Activated CD8-positive, alpha-beta T cell treated with anti-CD3 and anti-CD28 coated beads, Interleukin-2, amount 10 ng/mL, durations not matched to agents 7 days and 5 days (primary cell): ENCODE measurements around the gene SKAP2. TPM values are rescaled to one million over a fixed set of nuclear protein-coding genes. Genes with fewer than 3 reads are reported as not detected.

Experiments
- ATAC-seq: fragments of 150-1000 bp; cut with Tn5 transposase; one replicate; pipeline ENCODE4 v1.10.0; 2021; ENCODE audit warnings: moderate library complexity
- CTCF ChIA-PET: fragments of 350-600 bp; sonication (Branson Sonifier 250); formaldehyde crosslinking; loops from one replicate; lab custom pipeline; 2021; ENCODE audit warnings: antibody characterized with exemption; lab: Charles Lee
- POLR2A ChIA-PET: fragments of 350-600 bp; sonication (Branson Sonifier 250); formaldehyde crosslinking; loops from one replicate; lab custom pipeline; 2021; ENCODE audit warnings: antibody characterized with exemption; lab: Charles Lee
- DNase-seq: peaks from one replicate; pipeline ENCODE4 v3.0.0-alpha.2; 2020
- H3K27ac Mint-ChIP-seq: one replicate; pipeline ENCODE4 v1.8.0; 2021; ENCODE audit warnings: mild to moderate bottlenecking, mixed read lengths
- H3K27me3 Mint-ChIP-seq: one replicate; pipeline ENCODE4 v1.8.0; 2021; ENCODE audit warnings: low read depth, mixed read lengths
- H3K36me3 Mint-ChIP-seq: one replicate; pipeline ENCODE4 v1.8.0; 2021; ENCODE audit warnings: low read depth, mixed read lengths
- H3K4me1 Mint-ChIP-seq: one replicate; pipeline ENCODE4 v1.8.0; 2021; ENCODE audit warnings: low read depth, mixed read lengths
- H3K4me3 Mint-ChIP-seq: one replicate; pipeline ENCODE4 v1.8.0; 2021; ENCODE audit warnings: mild to moderate bottlenecking, mixed read lengths
- H3K9me3 Mint-ChIP-seq: one replicate; pipeline ENCODE4 v1.8.0; 2022; ENCODE audit warnings: mixed read lengths; ENCODE audit not compliant: insufficient read depth
- total RNA-seq, 2 experiments: library from RNA; stranded (reverse); gene quantifications; one replicate each; pipeline ENCODE4 v1.2.3, GENCODE V29; 2021

Gene SKAP2
- total RNA-seq, 2 experiments from 2014 or later, result 9.7 to 12.5 TPM

- DNase-seq, result no peak
- Mint-ChIP-seq H3K4me3 (no peak overlapping the region), H3K9me3 (no peaks in the 10 kb centered on the region), H3K4me1 (no peaks in the 10 kb centered on the region), H3K27me3 (peaks cover 28% of the 10 kb centered on the region), H3K36me3 (no peaks in the 10 kb centered on the region), H3K27ac (no peak overlapping the region)
- ATAC-seq, result no peak
- CTCF ChIA-PET, result no interaction called here
- POLR2A ChIA-PET, result no interaction called here
Observed at GRCh38 chr7:26657686-26658388, 206.6 kb downstream of the SKAP2 start.

- CTCF ChIA-PET, result interaction anchor here (0.7 kb wide), 1 partner anchor 288 kb away, joined by 3 read pairs; no protein-coding TSS in a partner anchor
- Mint-ChIP-seq H3K27ac (no peak overlapping the region), H3K9me3 (no peaks in the 10 kb centered on the region), H3K27me3 (peaks cover 22% of the 10 kb centered on the region), H3K36me3 (no peaks in the 10 kb centered on the region), H3K4me1 (no peaks in the 10 kb centered on the region), H3K4me3 (no peak overlapping the region)
- DNase-seq (no peak), ATAC-seq (no peak)
- POLR2A ChIA-PET, result no interaction called here
Observed at GRCh38 chr7:26657206-26657641, 207.2 kb downstream of the SKAP2 start.

GRCh38 chr7:26656735-26657134 lies 207.7 kb downstream of the SKAP2 start:
- no peak for DNase-seq
- H3K9me3 Mint-ChIP-seq, result no peaks in the 10 kb centered on the region
- H3K4me1 Mint-ChIP-seq, result no peaks in the 10 kb centered on the region
- H3K27ac Mint-ChIP-seq, result no peak overlapping the region
- H3K36me3 Mint-ChIP-seq, result no peaks in the 10 kb centered on the region
- H3K4me3 Mint-ChIP-seq, result no peak overlapping the region
- H3K27me3 Mint-ChIP-seq, result peaks cover 23% of the 10 kb centered on the region
- POLR2A ChIA-PET, result no interaction called here
- CTCF ChIA-PET, result interaction anchor here (0.7 to 2.2 kb wide), 2 partner anchors 11 to 287 kb away, joined by 3 to 7 read pairs; no protein-coding TSS in a partner anchor
- ATAC-seq, result no peak

- ATAC-seq (no peak), DNase-seq (no peak)
- H3K9me3 Mint-ChIP-seq, result no peaks in the 10 kb centered on the region
- H3K4me3 Mint-ChIP-seq, result no peak overlapping the region
- peaks cover 24% of the 10 kb centered on the region for H3K27me3 Mint-ChIP-seq
- H3K27ac Mint-ChIP-seq, result no peak overlapping the region
- ChIA-PET POLR2A (no interaction called here), CTCF (interaction anchor here (0.8 to 2.2 kb wide), 2 partner anchors 12 to 763 kb away, joined by 3 to 7 read pairs; no protein-coding TSS in a partner anchor)
- H3K36me3 Mint-ChIP-seq, result no peaks in the 10 kb centered on the region
- no peaks in the 10 kb centered on the region for H3K4me1 Mint-ChIP-seq
Observed at GRCh38 chr7:26655781-26656180, 208.6 kb downstream of the SKAP2 start.

- ATAC-seq (no peak), DNase-seq (no peak)
- Mint-ChIP-seq H3K9me3 (no peaks in the 10 kb centered on the region), H3K27ac (no peak overlapping the region), H3K4me1 (no peaks in the 10 kb centered on the region), H3K27me3 (peaks cover 31% of the 10 kb centered on the region), H3K4me3 (no peak overlapping the region), H3K36me3 (no peaks in the 10 kb centered on the region)
- POLR2A ChIA-PET, result no interaction called here
- CTCF ChIA-PET, result no interaction called here
Observed at GRCh38 chr7:26653430-26654399, 210.7 kb downstream of the SKAP2 start.

- CTCF ChIA-PET, result no interaction called here
- no peak for ATAC-seq
- Mint-ChIP-seq H3K27me3 (peaks cover 32% of the 10 kb centered on the region), H3K4me3 (no peak overlapping the region), H3K9me3 (no peaks in the 10 kb centered on the region), H3K4me1 (no peaks in the 10 kb centered on the region), H3K27ac (no peak overlapping the region), H3K36me3 (no peaks in the 10 kb centered on the region)
- POLR2A ChIA-PET, result no interaction called here
- no peak for DNase-seq
Observed at GRCh38 chr7:26652401-26653100, 211.8 kb downstream of the SKAP2 start.

- ATAC-seq, result no peak
- no peak for DNase-seq
- H3K27ac Mint-ChIP-seq, result no peak overlapping the region
- no peak overlapping the region for H3K4me3 Mint-ChIP-seq
- no peaks in the 10 kb centered on the region for H3K36me3 Mint-ChIP-seq
- H3K9me3 Mint-ChIP-seq, result no peaks in the 10 kb centered on the region
- no peaks in the 10 kb centered on the region for H3K4me1 Mint-ChIP-seq
- ChIA-PET CTCF (no interaction called here), POLR2A (no interaction called here)
- H3K27me3 Mint-ChIP-seq, result peaks cover 29% of the 10 kb centered on the region
Observed at GRCh38 chr7:26650103-26650502, 214.3 kb downstream of the SKAP2 start.

- Mint-ChIP-seq H3K27ac (no peak overlapping the region), H3K4me3 (no peak overlapping the region), H3K9me3 (no peaks in the 10 kb centered on the region), H3K27me3 (peaks cover 23% of the 10 kb centered on the region), H3K36me3 (no peaks in the 10 kb centered on the region), H3K4me1 (no peaks in the 10 kb centered on the region)
- no peak for DNase-seq
- POLR2A ChIA-PET, result no interaction called here
- ATAC-seq, result no peak
- CTCF ChIA-PET, result interaction anchor here (1.4 kb wide), 1 partner anchor 280 kb away, joined by 4 read pairs; no protein-coding TSS in a partner anchor
Observed at GRCh38 chr7:26649388-26649787, 215.0 kb downstream of the SKAP2 start.

GRCh38 chr7:26648554-26648953 lies 215.8 kb downstream of the SKAP2 start:
- ChIA-PET POLR2A (no interaction called here), CTCF (interaction anchor here (1.4 kb wide), 1 partner anchor 279 kb away, joined by 4 read pairs; no protein-coding TSS in a partner anchor)
- DNase-seq (no peak), ATAC-seq (no peak)
- H3K36me3 Mint-ChIP-seq, result no peaks in the 10 kb centered on the region
- no peaks in the 10 kb centered on the region for H3K9me3 Mint-ChIP-seq
- H3K27ac Mint-ChIP-seq, result no peak overlapping the region
- no peak overlapping the region for H3K4me3 Mint-ChIP-seq
- H3K4me1 Mint-ChIP-seq, result no peaks in the 10 kb centered on the region
- H3K27me3 Mint-ChIP-seq, result peaks cover 20% of the 10 kb centered on the region

GRCh38 chr7:26646336-26647048 lies 217.9 kb downstream of the SKAP2 start:
- CTCF ChIA-PET, result interaction anchor here (0.8 to 1.6 kb wide), 2 partner anchors 40 to 277 kb away, joined by 3 read pairs; no protein-coding TSS in a partner anchor
- DNase-seq (no peak), ATAC-seq (no peak)
- POLR2A ChIA-PET, result no interaction called here
- Mint-ChIP-seq H3K4me1 (no peaks in the 10 kb centered on the region), H3K9me3 (no peaks in the 10 kb centered on the region), H3K4me3 (no peak overlapping the region), H3K27ac (no peak overlapping the region), H3K36me3 (no peaks in the 10 kb centered on the region), H3K27me3 (peaks cover 15% of the 10 kb centered on the region)

GRCh38 chr7:26645121-26645520 lies 219.3 kb downstream of the SKAP2 start:
- no peak overlapping the region for H3K4me3 Mint-ChIP-seq
- no peak for ATAC-seq

More at GRCh38 chr7:26645121-26645520, 219.3 kb downstream of the SKAP2 start:
- Mint-ChIP-seq H3K27me3 (peaks cover 14% of the 10 kb centered on the region), H3K36me3 (no peaks in the 10 kb centered on the region), H3K9me3 (no peaks in the 10 kb centered on the region), H3K4me1 (no peaks in the 10 kb centered on the region), H3K27ac (no peak overlapping the region)
- DNase-seq, result no peak
- CTCF ChIA-PET, result interaction anchor here (1.6 kb wide), 1 partner anchor 42 kb away, joined by 3 read pairs; no protein-coding TSS in a partner anchor
- POLR2A ChIA-PET, result no interaction called here
